GM21367 (cell line): ENCODE data around the gene MIEN1.
"Not testable (repeated sequence)": the region's sequence is repeated elsewhere in the genome, so short reads cannot be mapped to it uniquely, and the experiment has no call there.

Source experiments
- ATAC-seq: cut with Tn5 transposase; IDR thresholded peaks from one replicate; pipeline ENCODE4 v1.9.1; 2021; ENCODE audit not compliant: unreplicated experiment

MIEN1 gene

GRCh38 chr17:39719563-39720355, 10.6 kb downstream of the MIEN1 start:
- ATAC-seq: no peak

GRCh38 chr17:39717660-39718059, 12.7 kb downstream of the MIEN1 start:
- no peak for ATAC-seq

- no peak for ATAC-seq
Observed at GRCh38 chr17:39716879-39717536, 13.3 kb downstream of the MIEN1 start.

DNA sequence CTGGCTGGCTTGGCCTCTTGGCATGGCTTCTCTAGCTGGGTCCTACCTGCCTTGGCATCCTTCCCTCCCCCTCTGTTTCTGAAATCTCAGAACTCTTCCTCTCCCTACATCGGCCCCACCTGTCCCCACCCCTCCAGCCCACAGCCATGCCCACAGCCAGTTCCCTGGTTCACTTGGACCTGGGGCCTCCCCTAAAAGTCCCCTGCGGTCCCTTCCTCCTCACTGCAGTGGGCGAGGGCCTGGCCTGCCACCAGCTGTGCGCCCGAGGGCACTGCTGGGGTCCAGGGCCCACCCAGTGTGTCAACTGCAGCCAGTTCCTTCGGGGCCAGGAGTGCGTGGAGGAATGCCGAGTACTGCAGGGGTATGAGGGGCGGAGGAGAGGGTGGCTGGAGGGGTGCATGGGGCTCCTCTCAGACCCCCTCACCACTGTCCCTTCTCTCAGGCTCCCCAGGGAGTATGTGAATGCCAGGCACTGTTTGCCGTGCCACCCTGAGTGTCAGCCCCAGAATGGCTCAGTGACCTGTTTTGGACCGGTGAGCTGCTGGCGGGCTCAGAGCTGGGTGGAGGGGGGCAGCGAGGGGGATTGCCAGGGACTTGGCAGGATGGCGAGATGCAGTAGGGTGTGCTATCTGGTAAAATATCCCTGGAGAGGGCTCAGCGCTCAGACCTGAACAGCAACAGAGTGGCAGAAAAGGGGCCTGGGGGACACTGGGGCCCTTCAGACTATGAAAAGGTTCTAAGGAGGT, 14.1 kb downstream of the MIEN1 start:
- no peak for ATAC-seq

- no peak for ATAC-seq
Observed at GRCh38 chr17:39715375-39716072, 14.8 kb downstream of the MIEN1 start.

DNA sequence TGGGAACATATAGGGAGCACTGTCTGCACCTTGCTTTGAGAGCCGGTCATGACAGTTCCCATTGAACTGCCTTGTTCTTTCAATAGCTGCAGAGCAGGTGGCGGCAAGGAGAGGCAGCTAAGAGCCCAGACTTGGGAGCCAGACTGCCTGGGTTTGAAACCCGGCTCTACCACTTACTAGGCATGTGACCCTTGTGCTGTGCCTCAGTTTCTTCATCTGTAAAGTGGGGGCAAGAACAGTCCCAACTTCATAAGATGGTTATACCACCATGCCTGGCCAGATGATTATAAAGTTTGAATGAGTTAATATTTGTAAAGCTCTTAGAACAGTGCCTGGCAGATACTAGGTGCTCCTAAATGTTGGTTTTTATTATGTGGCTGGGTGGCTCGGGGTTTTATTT, 16.1 kb downstream of the MIEN1 start:
- no peak for ATAC-seq

- no peak for ATAC-seq
Observed at GRCh38 chr17:39711851-39712250, 18.5 kb downstream of the MIEN1 start.

GRCh38 chr17:39711071-39711470, 19.3 kb downstream of the MIEN1 start:
- ATAC-seq: not testable (repeated sequence)

GRCh38 chr17:39709998-39710964, 20.1 kb downstream of the MIEN1 start:
- no peak for ATAC-seq

- no peak for ATAC-seq
Observed at GRCh38 chr17:39709319-39709997, 20.9 kb downstream of the MIEN1 start.

- no peak for ATAC-seq
Observed at GRCh38 chr17:39706921-39707337, 23.4 kb downstream of the MIEN1 start.

DNA sequence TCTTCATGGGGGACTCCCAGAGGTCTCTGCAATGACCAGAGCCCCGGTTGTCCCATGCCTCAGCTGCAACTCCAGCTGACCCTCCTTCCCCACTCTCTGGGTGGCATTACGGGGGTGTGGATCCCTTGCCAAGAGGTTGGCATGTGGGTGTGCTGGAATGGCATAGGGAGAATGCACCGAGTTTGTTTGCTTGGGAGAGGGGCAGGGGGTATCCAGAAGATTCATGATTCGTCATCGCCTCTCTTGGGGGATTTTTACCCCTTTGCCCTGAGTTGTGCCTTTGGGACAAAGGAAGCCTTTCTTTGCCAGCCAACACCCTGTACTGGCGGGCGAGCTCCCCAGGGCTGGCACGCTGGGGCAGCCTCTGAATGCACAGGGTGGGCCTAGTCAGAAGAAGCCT, 23.9 kb downstream of the MIEN1 start:
- ATAC-seq: no peak

DNA sequence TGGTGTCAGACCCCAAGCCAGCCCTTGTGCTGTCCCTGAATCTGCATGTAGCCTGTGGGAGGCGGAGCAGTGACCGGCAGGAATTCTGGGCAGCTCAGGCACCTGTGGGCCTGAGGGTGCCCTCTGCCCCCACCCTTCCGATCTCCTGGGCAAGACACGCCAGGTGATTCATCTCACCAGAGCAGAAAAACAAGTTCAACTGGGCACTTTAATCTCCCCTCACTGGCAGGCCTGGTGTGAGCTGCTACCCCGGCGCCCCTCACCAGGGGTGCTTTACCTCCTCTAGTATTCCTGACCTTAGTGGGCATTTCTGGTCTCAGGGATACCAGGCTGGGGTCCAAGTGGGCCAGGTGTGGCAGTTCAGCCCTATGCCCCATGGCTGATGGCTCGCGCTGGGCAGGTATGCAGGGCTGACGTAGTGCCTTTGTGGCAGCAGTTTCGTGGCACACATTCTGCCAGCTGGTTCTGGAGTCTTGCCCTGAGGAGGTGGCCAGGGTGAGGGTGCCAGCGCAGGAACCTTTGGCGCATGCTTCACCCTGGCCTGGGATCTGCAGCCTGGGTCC, 24.5 kb downstream of the MIEN1 start:
- ATAC-seq: no peak

GRCh38 chr17:39704821-39705551, 25.3 kb downstream of the MIEN1 start:
- ATAC-seq: no peak

DNA sequence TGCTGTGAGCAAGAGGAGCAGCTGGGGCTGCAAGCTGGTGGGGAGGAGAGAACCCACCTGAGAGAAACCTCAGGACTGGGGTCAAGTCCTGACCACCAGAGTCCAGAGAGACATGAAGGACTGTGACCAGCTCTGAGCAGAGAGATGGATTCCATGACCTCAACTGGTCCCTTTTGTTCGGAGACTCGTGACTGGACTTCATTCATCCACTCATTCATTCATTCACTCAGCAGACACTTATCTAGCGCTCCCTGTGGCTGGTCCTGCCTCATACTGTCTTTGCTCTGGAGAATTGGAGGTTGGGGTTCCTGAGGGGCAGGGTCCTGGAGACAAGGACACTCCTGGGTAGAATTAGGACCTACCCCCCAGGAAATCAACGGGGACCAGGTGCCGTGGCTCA, 26.4 kb downstream of the MIEN1 start:
- ATAC-seq: no peak

- no peak for ATAC-seq
Observed at GRCh38 chr17:39702901-39703893, 27.1 kb downstream of the MIEN1 start.

- no peak for ATAC-seq
Observed at GRCh38 chr17:39701784-39702422, 28.4 kb downstream of the MIEN1 start.
